HUDEP-2 (cell line): ENCODE measurements around the gene KAT2B.

ENCODE experiments used
- DNase-seq, 76 experiments: peaks; one replicate each; lab custom pipeline; 2025; ENCODE audit not compliant: unreplicated experiment in 76 of 76; lab: John Stamatoyannopoulos, UW

The KAT2B gene

GRCh38 chr3:20062996-20063395 is 22.8 kb downstream of the KAT2B start:
- DNase-seq: no peak

GRCh38 chr3:20064387-20064786 is 24.1 kb downstream of the KAT2B start:
- DNase-seq: no peak

GRCh38 chr3:20064796-20065564 is 24.7 kb downstream of the KAT2B start:
- peak in 73 of 76 experiments; percentile 9 to 94 (median 68) for DNase-seq

- no peak for DNase-seq
Measured at GRCh38 chr3:20066079-20066478, 25.8 kb downstream of the KAT2B start.

GRCh38 chr3:20066850-20067617 is 26.8 kb downstream of the KAT2B start:
- no peak for DNase-seq

- no peak for DNase-seq
Measured at GRCh38 chr3:20068512-20069177, 28.4 kb downstream of the KAT2B start.

GRCh38 chr3:20069178-20069532 is 28.9 kb downstream of the KAT2B start:
- DNase-seq: no peak

GRCh38 chr3:20071175-20071574 is 30.9 kb downstream of the KAT2B start:
- DNase-seq: no peak

- DNase-seq: no peak
Measured at GRCh38 chr3:20072422-20072821, 32.2 kb downstream of the KAT2B start.

GRCh38 chr3:20073068-20073467 is 32.8 kb downstream of the KAT2B start:
- DNase-seq: no peak

GRCh38 chr3:20073683-20074082 is 33.4 kb downstream of the KAT2B start:
- DNase-seq: no peak

- no peak for DNase-seq
Measured at GRCh38 chr3:20074226-20075063, 34.2 kb downstream of the KAT2B start.

- no peak for DNase-seq
Measured at GRCh38 chr3:20075197-20075596, 35.0 kb downstream of the KAT2B start.

- DNase-seq: no peak
Measured at GRCh38 chr3:20076296-20076997, 36.2 kb downstream of the KAT2B start.

- DNase-seq: no peak
Measured at GRCh38 chr3:20077068-20077467, 36.8 kb downstream of the KAT2B start.

GRCh38 chr3:20078194-20078714 is 38.0 kb downstream of the KAT2B start:
- no peak for DNase-seq

- DNase-seq: no peak
Measured at GRCh38 chr3:20079621-20080020, 39.4 kb downstream of the KAT2B start.

- peak in 8 of 76 experiments; percentile 1 to 39 (median 14) for DNase-seq
Measured at GRCh38 chr3:20080956-20081554, 40.8 kb downstream of the KAT2B start.

GRCh38 chr3:20083253-20083652 is 43.0 kb downstream of the KAT2B start:
- DNase-seq: no peak
